ENCODE results near the gene SETBP1. TPM values are rescaled to one million over a fixed set of nuclear protein-coding genes. Genes with fewer than 3 reads are reported as not detected.

Gene SETBP1
- total and polyA plus RNA-seq, 2 of the 8 experiments (the other 6 are each of a cell fraction or from before 2014, with no cell fraction given), result 2.0 to 6.5 TPM

DNA sequence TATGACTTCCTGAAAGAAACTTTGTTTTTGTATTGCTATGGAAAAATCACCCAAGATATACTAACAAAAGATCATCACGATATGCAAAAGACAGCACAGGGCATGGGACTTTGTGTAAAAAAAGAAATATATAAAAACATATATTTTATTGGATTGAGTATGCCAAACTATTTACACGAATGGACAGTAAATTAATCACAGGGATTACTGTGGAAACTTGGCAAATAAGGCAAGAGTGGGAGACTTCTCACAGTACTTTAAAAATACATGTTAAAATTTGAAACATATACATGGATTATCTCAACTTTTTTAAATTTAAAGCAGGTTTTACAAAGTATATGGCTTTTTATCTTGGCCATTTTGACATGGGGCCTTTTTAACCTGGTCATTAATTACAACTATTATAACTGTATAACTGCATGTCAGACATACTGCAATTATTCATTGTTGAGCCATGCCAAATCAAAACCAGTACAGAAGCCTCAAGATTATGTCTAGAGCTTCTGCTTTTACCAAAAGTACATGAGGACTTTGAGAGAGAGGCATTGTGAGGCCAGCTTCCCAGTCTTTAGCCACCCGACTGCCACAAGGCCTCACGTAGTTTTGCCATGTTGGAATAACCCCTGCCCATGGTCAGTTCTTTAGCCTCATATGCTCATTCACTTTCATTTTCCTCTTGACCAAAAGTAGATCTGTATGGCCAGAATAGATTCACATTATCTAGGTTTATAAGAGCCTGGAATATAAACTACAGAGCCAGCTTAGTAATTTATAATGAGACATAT lies 419.8 kb downstream of the SETBP1 start:
- H3K4me3 ChIP-seq (ENCODE audit: extremely low read depth in 1 of 4, insufficient read depth in 2 of 4, low read depth in 3 of 4, low read length in 4 of 4), result no peak overlapping the region
- H3K36me3 ChIP-seq (ENCODE audit: control insufficient read depth in 2 of 4, insufficient read depth in 4 of 4, low read length in 3 of 4), result no peaks in the 10 kb centered on the region
- no peaks in the 10 kb centered on the region for H3K23me2 ChIP-seq (ENCODE audit: low read depth, low read length)
- H2AFZ ChIP-seq (ENCODE audit: low read length), result no peak overlapping the region
- H2BK20ac ChIP-seq (ENCODE audit: low read length), result no peak overlapping the region
- H2BK15ac ChIP-seq (ENCODE audit: low read length), result no peak overlapping the region
- H3K9ac ChIP-seq (replicated peaks in 1 of 4; ENCODE audit: extremely low read depth in 1 of 4, low read depth in 3 of 4, low read length in 3 of 4), result no peak overlapping the region
- H3K14ac ChIP-seq (ENCODE audit: insufficient read length), result no peak overlapping the region
- H3K4me2 ChIP-seq (ENCODE audit: insufficient read depth in 1 of 2, low read depth in 2 of 2, low read length in 2 of 2), result no peak overlapping the region
- H2BK120ac ChIP-seq (replicated peaks; ENCODE audit: low read depth, low read length), result no peak overlapping the region
- H4K8ac ChIP-seq (ENCODE audit: extremely low read depth, insufficient read depth, low read length), result no peak overlapping the region
- DNase-seq (ENCODE audit: low read depth in 1 of 2, low spot score in 2 of 2) (no peak), FAIRE-seq (no peak)
- ChIA-PET CTCF (ENCODE audit: partially characterized antibody) (interaction anchor here (0.7 to 1.5 kb wide), 3 partner anchors 14 to 863 kb away, joined by 3 read pairs; no protein-coding TSS in a partner anchor), POLR2A (ENCODE audit: partially characterized antibody) (no interaction called here)
- no peak overlapping the region for H2BK12ac ChIP-seq (ENCODE audit: low read depth, low read length)
- H4K91ac ChIP-seq (replicated peaks; ENCODE audit: insufficient read length, low read length), result no peak overlapping the region
- H3K4ac ChIP-seq (replicated peaks; ENCODE audit: insufficient read length, low read depth, low read length), result no peak overlapping the region
- H3K27ac ChIP-seq (ENCODE audit: low read depth, low read length), result no peak overlapping the region
- H3K18ac ChIP-seq (ENCODE audit: extremely low read depth, low read length), result no peak overlapping the region
- no peak overlapping the region for H3K56ac ChIP-seq (replicated peaks; ENCODE audit: insufficient read length, low read depth, low read length)
- no peaks in the 10 kb centered on the region for H3K79me1 ChIP-seq (ENCODE audit: low read depth, low read length)
- H2AK5ac ChIP-seq (ENCODE audit: low read depth, low read length), result no peak overlapping the region
- H3K23ac ChIP-seq (ENCODE audit: insufficient read length), result no peak overlapping the region
- no peak overlapping the region for H4K5ac ChIP-seq (ENCODE audit: insufficient read length, low read depth, low read length)
- H2BK5ac ChIP-seq (ENCODE audit: low read depth, low read length), result no peak overlapping the region
- 90% methylated on average over 4 of the region's 4 CpGs; no CpG with 5 or more reads in 1 of the 2 experiments for WGBS, 2 experiments (ENCODE audit: extremely low coverage in 1 of 2, insufficient coverage in 1 of 2, insufficient read length in 1 of 2, insufficient replicate concordance in 2 of 2, low coverage in 1 of 2, low lambda C conversion rate in 2 of 2, missing lambda C conversion rate in 1 of 2)
- no peaks in the 10 kb centered on the region for H3K27me3 ChIP-seq (replicated peaks in 1 of 4; ENCODE audit: control insufficient read depth in 3 of 4, extremely low read depth in 1 of 4, insufficient read depth in 3 of 4, low read length in 3 of 4)
- H3K79me2 ChIP-seq (ENCODE audit: control insufficient read depth in 1 of 2, insufficient read depth in 2 of 2, low read length in 2 of 2), result no peaks in the 10 kb centered on the region
- no peaks in the 10 kb centered on the region for H4K20me1 ChIP-seq (replicated peaks in 1 of 2; ENCODE audit: control insufficient read depth in 1 of 2, insufficient read depth in 2 of 2, low read length in 2 of 2)
- no peaks in the 10 kb centered on the region for H3K9me3 ChIP-seq (ENCODE audit: insufficient read depth in 2 of 2, low read depth in 1 of 2, low read length in 1 of 2)
- H3K4me1 ChIP-seq (replicated peaks in 1 of 4; ENCODE audit: control insufficient read depth in 3 of 4, insufficient read depth in 4 of 4, low read length in 3 of 4), result peaks cover 0 to 4% (median 3%) of the 10 kb centered on the region in 4 experiments; a peak in 1 of 7 replicates
- TF ChIP-seq KDM1A (IDR thresholded peaks at IDR 0.05; ENCODE audit: borderline replicate concordance, low read length), result no peak
- TF ChIP-seq MAX (IDR thresholded peaks at IDR 0.05), result no peak
- no peak for TF ChIP-seq ATF3 (IDR thresholded peaks at IDR 0.05; ENCODE audit: insufficient read depth, low read depth, low read length)
- no peak for TF ChIP-seq HDAC2 (IDR thresholded peaks at IDR 0.05; ENCODE audit: borderline replicate concordance in 1 of 2, low read depth in 2 of 2, low read length in 2 of 2)
- TF ChIP-seq RNF2 (IDR thresholded peaks at IDR 0.05; ENCODE audit: borderline replicate concordance, low read depth, low read length, missing control alignments, poor library complexity, severe bottlenecking), result no peak
- no peak for TF ChIP-seq SP2 (IDR thresholded peaks at IDR 0.05; ENCODE audit: low read length)
- no peak for TF ChIP-seq CREB1 (IDR thresholded peaks at IDR 0.05)
- no peak for TF ChIP-seq SP4 (IDR thresholded peaks at IDR 0.05; ENCODE audit: low read length)
- no peak for TF ChIP-seq SRF (IDR thresholded peaks at IDR 0.05; ENCODE audit: low read depth, low read length)
- no peak for TF ChIP-seq SIX5 (IDR thresholded peaks at IDR 0.05; ENCODE audit: low read depth, low read length)
- TF ChIP-seq CHD1 (IDR thresholded peaks at IDR 0.05; ENCODE audit: low read depth, low read length), result no peak
- no peak for TF ChIP-seq EGR1 (IDR thresholded peaks at IDR 0.05; ENCODE audit: borderline replicate concordance, low read depth, low read length)

All from H1 (cell line).